Measurements from ENCODE around the gene GPX3. TPM values are rescaled to one million over a fixed set of nuclear protein-coding genes. Genes with fewer than 3 reads are reported as not detected.

Gene GPX3
- total and polyA plus RNA-seq, 2 of the 8 experiments (the other 6 are each of a cell fraction or from before 2014, with no cell fraction given) = 27.8 to 77.9 TPM

GRCh38 chr5:151037561-151038411, 17.4 kb downstream of the GPX3 start (continued):
- TF ChIP-seq CHD7 (IDR thresholded peaks at IDR 0.05; ENCODE audit: insufficient replicate concordance, low read length) (no peak), TBP (IDR thresholded peaks at IDR 0.05; ENCODE audit: low read depth, low read length) (no peak), POLR2AphosphoS5 (IDR thresholded peaks at IDR 0.05; ENCODE audit: low read depth, low read length) (no peak)
